ENCODE measurements around the gene CXXC1. TPM values are rescaled to one million over a fixed set of nuclear protein-coding genes. Genes with fewer than 3 reads are reported as not detected.

CXXC1 gene
- total and polyA plus RNA-seq, 2 of the 13 experiments (the other 11 are each of a cell fraction or from before 2014, with no cell fraction given), result 32.9 to 39.0 TPM

DNA sequence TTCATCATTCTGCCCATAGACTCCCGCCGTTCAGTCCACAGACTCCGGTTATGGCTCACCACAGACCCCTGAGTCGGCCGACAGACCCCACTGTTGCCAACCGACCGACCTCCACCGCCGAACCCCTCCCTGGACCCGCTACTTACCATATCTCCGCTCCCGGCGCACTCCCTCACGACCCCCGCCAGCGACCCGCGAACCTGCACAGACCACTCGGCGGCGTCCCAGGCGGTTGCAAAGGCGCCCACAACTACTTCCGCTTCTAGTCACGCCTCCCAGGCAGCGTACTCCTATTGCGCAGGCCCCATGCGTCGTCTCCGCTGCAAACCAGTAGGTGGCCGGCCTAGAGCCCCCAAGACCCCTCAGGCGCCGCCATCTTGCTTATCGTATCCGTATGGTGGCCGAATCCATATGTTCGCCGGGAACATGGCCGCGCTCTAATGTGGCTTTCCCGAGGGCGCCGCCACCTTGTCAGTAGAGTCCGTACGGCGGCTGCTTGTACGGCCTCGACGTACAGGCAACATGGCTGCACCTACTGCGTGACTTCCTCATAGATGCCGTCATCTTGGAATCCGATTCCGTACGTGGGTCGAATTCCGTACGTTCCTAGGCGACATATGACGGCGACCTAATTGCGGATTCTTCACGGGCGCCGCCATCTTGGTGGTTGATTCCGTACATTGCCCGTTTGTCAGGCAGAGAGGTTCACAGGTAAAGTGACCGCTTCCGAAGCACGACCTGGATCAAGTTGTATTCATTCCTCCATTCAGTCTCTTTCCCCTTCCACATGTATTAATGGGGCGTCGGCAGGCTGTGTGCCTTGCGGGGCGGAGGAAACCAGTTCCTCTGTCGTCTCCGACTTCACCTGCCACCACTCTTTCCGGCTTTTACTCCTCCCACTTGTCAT is at the start of gene CXXC1 (continued):
- 0 out of 2 replicates have a peak, but pooled peaks have one; percentile 83 for TF ChIP-seq REPIN1 (CRISPR knock-in tag; IDR thresholded peaks at IDR 0.05; ENCODE audit: borderline replicate concordance, low read depth)
- TF ChIP-seq, protein P1, sequence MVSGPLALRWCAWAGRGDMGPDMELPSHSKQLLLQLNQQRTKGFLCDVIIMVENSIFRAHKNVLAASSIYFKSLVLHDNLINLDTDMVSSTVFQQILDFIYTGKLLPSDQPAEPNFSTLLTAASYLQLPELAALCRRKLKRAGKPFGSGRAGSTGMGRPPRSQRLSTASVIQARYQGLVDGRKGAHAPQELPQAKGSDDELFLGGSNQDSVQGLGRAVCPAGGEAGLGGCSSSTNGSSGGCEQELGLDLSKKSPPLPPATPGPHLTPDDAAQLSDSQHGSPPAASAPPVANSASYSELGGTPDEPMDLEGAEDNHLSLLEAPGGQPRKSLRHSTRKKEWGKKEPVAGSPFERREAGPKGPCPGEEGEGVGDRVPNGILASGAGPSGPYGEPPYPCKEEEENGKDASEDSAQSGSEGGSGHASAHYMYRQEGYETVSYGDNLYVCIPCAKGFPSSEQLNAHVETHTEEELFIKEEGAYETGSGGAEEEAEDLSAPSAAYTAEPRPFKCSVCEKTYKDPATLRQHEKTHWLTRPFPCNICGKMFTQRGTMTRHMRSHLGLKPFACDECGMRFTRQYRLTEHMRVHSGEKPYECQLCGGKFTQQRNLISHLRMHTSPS (CRISPR knock-in tag; IDR thresholded peaks at IDR 0.05; ENCODE audit: low read depth), result no peak
- TF ChIP-seq ARHGAP35 (CRISPR knock-in tag; IDR thresholded peaks at IDR 0.05; ENCODE audit: borderline replicate concordance), result no peak; the same call in 1 of the 2 replicates
- TF ChIP-seq XBP1 (CRISPR knock-in tag; IDR thresholded peaks at IDR 0.05), result peak; percentile 64; the same call in 1 of the 2 replicates
- TF ChIP-seq ZNF552 (CRISPR knock-in tag; IDR thresholded peaks at IDR 0.05; ENCODE audit: borderline replicate concordance), result no peak
- TF ChIP-seq, protein P2, sequence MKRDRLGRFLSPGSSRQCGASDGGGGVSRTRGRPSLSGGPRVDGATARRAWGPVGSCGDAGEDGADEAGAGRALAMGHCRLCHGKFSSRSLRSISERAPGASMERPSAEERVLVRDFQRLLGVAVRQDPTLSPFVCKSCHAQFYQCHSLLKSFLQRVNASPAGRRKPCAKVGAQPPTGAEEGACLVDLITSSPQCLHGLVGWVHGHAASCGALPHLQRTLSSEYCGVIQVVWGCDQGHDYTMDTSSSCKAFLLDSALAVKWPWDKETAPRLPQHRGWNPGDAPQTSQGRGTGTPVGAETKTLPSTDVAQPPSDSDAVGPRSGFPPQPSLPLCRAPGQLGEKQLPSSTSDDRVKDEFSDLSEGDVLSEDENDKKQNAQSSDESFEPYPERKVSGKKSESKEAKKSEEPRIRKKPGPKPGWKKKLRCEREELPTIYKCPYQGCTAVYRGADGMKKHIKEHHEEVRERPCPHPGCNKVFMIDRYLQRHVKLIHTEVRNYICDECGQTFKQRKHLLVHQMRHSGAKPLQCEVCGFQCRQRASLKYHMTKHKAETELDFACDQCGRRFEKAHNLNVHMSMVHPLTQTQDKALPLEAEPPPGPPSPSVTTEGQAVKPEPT (CRISPR knock-in tag; IDR thresholded peaks at IDR 0.05; ENCODE audit: low read depth), result peak; percentile 63; the same call in 1 of the 2 replicates
- no peak for TF ChIP-seq ZNF142 (CRISPR knock-in tag; IDR thresholded peaks at IDR 0.05)
- peak; percentile 56; the same call in 1 of the 2 replicates for TF ChIP-seq EEA1 (CRISPR knock-in tag; IDR thresholded peaks at IDR 0.05; ENCODE audit: borderline replicate concordance)
- TF ChIP-seq XRCC5 (optimal IDR thresholded peaks at IDR 0.05; ENCODE audit: low read length), result peak; percentile 94
- peak; percentile 39; the same call in 1 of the 2 replicates for TF ChIP-seq ZNF709 (CRISPR knock-in tag; IDR thresholded peaks at IDR 0.05)
- TF ChIP-seq CBFB (CRISPR knock-in tag; IDR thresholded peaks at IDR 0.05), result peak; percentile 91; the same call in 1 of the 2 replicates
- TF ChIP-seq RFX1 (IDR thresholded peaks at IDR 0.05), result peak; percentile 78
- no peak for TF ChIP-seq SMYD3 (CRISPR knock-in tag; IDR thresholded peaks at IDR 0.05)
- TF ChIP-seq, protein P3, sequence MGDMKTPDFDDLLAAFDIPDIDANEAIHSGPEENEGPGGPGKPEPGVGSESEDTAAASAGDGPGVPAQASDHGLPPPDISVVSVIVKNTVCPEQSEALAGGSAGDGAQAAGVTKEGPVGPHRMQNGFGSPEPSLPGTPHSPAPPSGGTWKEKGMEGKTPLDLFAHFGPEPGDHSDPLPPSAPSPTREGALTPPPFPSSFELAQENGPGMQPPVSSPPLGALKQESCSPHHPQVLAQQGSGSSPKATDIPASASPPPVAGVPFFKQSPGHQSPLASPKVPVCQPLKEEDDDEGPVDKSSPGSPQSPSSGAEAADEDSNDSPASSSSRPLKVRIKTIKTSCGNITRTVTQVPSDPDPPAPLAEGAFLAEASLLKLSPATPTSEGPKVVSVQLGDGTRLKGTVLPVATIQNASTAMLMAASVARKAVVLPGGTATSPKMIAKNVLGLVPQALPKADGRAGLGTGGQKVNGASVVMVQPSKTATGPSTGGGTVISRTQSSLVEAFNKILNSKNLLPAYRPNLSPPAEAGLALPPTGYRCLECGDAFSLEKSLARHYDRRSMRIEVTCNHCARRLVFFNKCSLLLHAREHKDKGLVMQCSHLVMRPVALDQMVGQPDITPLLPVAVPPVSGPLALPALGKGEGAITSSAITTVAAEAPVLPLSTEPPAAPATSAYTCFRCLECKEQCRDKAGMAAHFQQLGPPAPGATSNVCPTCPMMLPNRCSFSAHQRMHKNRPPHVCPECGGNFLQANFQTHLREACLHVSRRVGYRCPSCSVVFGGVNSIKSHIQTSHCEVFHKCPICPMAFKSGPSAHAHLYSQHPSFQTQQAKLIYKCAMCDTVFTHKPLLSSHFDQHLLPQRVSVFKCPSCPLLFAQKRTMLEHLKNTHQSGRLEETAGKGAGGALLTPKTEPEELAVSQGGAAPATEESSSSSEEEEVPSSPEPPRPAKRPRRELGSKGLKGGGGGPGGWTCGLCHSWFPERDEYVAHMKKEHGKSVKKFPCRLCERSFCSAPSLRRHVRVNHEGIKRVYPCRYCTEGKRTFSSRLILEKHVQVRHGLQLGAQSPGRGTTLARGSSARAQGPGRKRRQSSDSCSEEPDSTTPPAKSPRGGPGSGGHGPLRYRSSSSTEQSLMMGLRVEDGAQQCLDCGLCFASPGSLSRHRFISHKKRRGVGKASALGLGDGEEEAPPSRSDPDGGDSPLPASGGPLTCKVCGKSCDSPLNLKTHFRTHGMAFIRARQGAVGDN (CRISPR knock-in tag; IDR thresholded peaks at IDR 0.05), result peak; percentile 77
